Mesodermal cell (in vitro differentiated cells): ENCODE results near the gene COPB2.
"Not testable (repeated sequence)": the region's sequence is repeated elsewhere in the genome, so short reads cannot be mapped to it uniquely, and the experiment has no call there.

Experiments used
- H3K27ac ChIP-seq: 2 replicates; pipeline ENCODE4 v1.7.0; 2013; ENCODE audit warnings: mild to moderate bottlenecking, low read depth, low read length, moderate library complexity; ENCODE audit not compliant: severe bottlenecking
- H3K36me3 ChIP-seq: 2 replicates; pipeline ENCODE4 v1.7.1; 2013; ENCODE audit warnings: mild to moderate bottlenecking, low read length, moderate library complexity; ENCODE audit not compliant: control insufficient read depth, insufficient read depth
- H3K4me1 ChIP-seq: one replicate; pipeline ENCODE4 v1.7.1; 2013; ENCODE audit warnings: mild to moderate bottlenecking, low read length; ENCODE audit not compliant: insufficient read depth, control insufficient read depth, poor library complexity, severe bottlenecking
- H3K4me3 ChIP-seq: 2 replicates; pipeline ENCODE4 v1.7.0; 2013; ENCODE audit warnings: low read length, control low read depth, mild to moderate bottlenecking; ENCODE audit not compliant: insufficient read depth, poor library complexity, severe bottlenecking; ENCODE audit errors: extremely low read depth
- H3K9me3 ChIP-seq: 2 replicates; pipeline ENCODE4 v1.7.1; 2013; ENCODE audit warnings: mild to moderate bottlenecking, low read length, moderate library complexity; ENCODE audit not compliant: control insufficient read depth
- WGBS, 2 experiments: methylation state at CpG; one replicate each; pipeline ENCODE4 v1.1.5; 2013; ENCODE audit warnings: missing lambda C conversion rate in 2 of 2; ENCODE audit not compliant: insufficient coverage in 2 of 2; 5-methylcytosine and 5-hydroxymethylcytosine counted together

The COPB2 gene

DNA sequence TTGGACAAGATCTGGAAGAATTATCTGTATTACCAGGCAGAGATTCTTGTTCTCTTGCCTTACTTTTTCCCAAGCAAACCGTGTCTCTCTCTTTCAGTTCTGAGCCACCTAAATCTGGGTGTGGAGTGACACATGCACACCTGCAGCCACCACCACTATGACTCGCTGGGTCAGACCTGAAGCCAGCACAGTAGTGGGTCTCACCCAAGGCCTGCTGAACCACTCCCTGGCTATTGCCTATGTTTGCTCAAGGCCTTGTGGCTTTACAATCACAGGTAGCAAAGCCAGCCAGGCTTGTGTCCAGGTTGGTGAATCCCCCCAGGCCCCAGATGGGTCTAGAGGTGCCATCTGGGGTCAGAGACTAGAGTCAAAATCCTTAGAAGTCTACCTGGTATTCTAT lies 28.7 kb upstream of the COPB2 start:
- Histone ChIP-seq H3K4me1 (no peaks in the 10 kb centered on the region), H3K9me3 (peaks cover 5% of the 10 kb centered on the region), H3K27ac (no peak overlapping the region), H3K4me3 (no peak overlapping the region), H3K36me3 (no peaks in the 10 kb centered on the region)
- 79 to 92% methylated on average over 2 of the region's 2 CpGs for WGBS, 2 experiments

DNA sequence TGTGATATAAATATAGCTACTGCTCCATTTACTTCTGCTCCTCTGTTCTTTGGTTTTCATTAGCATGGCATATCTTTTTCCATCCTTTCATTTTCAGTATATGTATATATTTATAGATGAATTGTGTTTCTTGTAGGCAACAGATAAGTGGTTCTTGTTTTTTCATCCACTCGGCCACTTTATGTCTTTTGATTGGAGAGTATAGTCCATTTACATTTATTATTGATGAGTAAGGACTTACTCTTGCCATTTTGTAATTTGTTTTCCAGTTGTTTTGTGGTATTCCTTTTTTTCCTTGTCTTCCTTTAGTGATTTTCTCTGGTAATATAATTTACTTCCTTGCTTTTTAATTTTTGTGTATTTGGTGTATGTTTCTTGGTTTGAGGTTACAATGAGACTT lies 26.8 kb upstream of the COPB2 start:
- Histone ChIP-seq H3K4me1 (no peaks in the 10 kb centered on the region), H3K9me3 (peaks cover 7% of the 10 kb centered on the region), H3K4me3 (no peak overlapping the region), H3K27ac (no peak overlapping the region), H3K36me3 (no peaks in the 10 kb centered on the region)
- WGBS, 2 experiments = 100% methylated on average over 1 of the region's 1 CpG; no CpG with 5 or more reads in 1 of the 2 experiments

DNA sequence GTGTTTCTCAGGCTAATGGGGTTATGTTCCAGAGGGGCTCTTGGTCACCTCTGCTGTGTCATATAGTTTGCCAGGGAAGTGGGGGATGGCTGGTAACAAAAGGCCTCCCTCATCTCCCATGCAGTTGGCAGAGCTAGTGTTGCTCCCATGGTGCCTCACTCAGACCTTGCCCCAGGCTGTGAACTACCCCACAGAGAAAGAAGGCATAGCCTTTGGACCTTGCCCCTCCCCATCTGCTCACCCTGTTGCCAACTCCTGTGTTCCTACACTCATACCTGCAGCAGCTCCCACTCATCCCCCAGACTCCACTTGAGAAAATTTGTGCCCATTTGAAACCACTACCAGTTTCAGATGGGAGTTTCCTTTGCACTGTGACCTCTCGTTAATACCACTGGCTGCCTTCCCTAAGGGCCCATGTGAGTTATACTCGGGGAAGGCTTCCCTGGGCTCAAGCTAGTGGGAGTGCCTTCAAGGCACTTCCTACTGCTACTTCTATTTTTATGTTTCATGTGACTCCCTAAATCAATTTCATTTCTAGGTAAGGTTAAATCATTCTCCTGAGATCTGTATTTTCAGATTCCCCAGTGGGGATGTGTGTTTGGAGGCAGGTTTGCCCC lies 25.3 kb upstream of the COPB2 start:
- Histone ChIP-seq H3K4me3 (no peak overlapping the region), H3K27ac (no peak overlapping the region), H3K4me1 (no peaks in the 10 kb centered on the region), H3K9me3 (peaks cover 7% of the 10 kb centered on the region), H3K36me3 (no peaks in the 10 kb centered on the region)
- WGBS, 2 experiments = 89 to 100% methylated on average over 1 to 2 of the region's 2 CpGs

- H3K9me3 ChIP-seq, H3K27ac ChIP-seq, H3K4me3 ChIP-seq, H3K36me3 ChIP-seq, H3K4me1 ChIP-seq: not testable (repeated sequence)
Observed at GRCh38 chr3:139412891-139413290, 23.4 kb upstream of the COPB2 start.

DNA sequence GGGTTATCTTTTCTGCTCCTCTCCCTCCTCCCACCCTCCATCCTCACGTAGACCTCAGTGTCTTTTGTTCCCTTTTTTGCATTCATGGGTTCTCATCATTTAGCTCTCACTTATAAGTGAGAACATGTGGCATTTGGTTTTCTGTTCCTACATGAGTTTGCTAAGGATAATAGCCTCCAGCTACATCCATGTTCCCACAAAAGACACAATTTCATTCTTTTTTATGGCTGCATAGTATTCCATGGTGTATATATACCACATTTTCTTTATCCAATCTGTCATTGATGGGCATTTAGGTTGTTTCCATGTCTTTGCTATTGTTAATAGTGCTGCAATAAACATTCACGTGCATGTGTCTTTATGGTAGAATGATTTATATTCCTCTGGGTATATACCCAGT lies 11.7 kb upstream of the COPB2 start:
- not testable (repeated sequence) for H3K27ac ChIP-seq, H3K4me3 ChIP-seq, H3K36me3 ChIP-seq, H3K4me1 ChIP-seq
- peaks cover 29% of the 10 kb centered on the region for H3K9me3 ChIP-seq
- WGBS, 2 experiments = no CpG with 5 or more reads among the region's 2 CpGs

DNA sequence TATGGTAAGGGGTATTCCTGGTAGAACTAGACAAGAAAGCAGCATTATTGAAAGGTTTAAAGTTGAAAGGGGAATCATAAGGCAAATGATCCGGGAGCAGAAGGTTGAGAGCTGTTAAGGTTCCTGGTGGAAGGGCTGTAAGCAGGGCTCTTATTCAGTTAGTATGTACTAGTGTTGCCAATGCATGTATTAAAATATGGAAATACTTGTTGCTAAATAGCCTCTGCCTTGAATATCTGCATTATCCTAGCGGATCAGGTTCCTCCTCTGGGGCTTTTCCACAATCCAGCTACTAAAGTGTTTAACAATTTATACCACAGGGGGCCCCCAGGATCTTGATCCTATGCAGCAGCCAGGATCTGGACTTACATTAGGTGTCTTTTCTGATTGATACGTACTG lies 7.3 kb upstream of the COPB2 start:
- H3K27ac ChIP-seq = no peak overlapping the region
- no peaks in the 10 kb centered on the region for H3K36me3 ChIP-seq
- WGBS, 2 experiments = 94 to 100% methylated on average over 2 to 3 of the region's 3 CpGs
- no peak overlapping the region for H3K4me3 ChIP-seq
- H3K4me1 ChIP-seq = no peaks in the 10 kb centered on the region
- peaks cover 3% of the 10 kb centered on the region for H3K9me3 ChIP-seq

DNA sequence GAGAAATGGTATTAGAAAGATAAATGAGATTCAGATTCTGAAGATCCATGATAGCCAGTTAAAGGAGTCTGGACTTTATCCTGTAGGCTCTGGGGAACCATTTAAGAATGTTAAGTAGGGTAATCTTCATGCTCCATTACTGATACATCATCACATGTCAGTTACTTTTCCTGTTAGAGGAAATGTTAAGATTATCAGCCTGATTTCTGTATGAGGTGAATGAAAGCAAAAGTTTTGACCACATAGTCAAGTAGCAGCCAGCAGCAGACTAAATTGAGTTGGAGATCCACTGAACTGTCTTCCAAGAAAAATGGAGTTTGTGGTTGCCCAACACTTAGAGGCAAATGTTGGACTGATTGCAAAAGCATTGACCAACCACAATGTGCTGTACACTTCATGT lies 4.7 kb upstream of the COPB2 start:
- H3K4me3 ChIP-seq = no peak overlapping the region
- no peak overlapping the region for H3K27ac ChIP-seq

GRCh38 chr3:139388821-139389551 lies 461 bp downstream of the COPB2 start:
- Histone ChIP-seq H3K4me1 (peaks cover 3% of the 10 kb centered on the region), H3K36me3 (peaks cover 16% of the 10 kb centered on the region), H3K9me3 (no peaks in the 10 kb centered on the region), H3K27ac (peak overlapping the region; percentile 99), H3K4me3 (peak overlapping the region; percentile 91)
- 0% methylated on average over 18 to 20 of the region's 25 CpGs for WGBS, 2 experiments

More for the DNA sequence above, 4.7 kb upstream of the COPB2 start:
- Histone ChIP-seq H3K36me3 (no peaks in the 10 kb centered on the region), H3K9me3 (no peaks in the 10 kb centered on the region), H3K4me1 (peaks cover 3% of the 10 kb centered on the region)

DNA sequence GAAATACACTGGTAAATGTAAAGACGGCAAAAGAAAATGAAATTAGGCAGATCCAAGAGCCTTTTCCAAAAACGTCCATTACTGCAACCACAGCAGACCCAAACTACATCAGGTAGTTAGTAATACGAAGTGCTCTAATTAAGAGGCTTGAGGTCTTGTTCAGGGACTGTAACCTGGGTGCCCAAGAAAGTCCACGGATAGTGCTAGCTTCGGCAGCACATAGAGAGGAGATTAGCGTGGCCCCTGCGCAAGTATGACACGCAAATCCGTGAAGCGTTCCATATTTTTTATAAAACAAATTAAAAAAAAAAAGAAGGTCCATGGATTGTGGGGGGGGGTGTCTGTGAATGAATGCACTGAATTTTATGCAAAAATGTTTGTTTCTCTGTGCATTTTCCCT lies 1.4 kb downstream of the COPB2 start:
- 80 to 83% methylated on average over 1 of the region's 10 CpGs for WGBS, 2 experiments
- Histone ChIP-seq H3K4me1 (peaks cover 3% of the 10 kb centered on the region), H3K36me3 (peaks cover 22% of the 10 kb centered on the region), H3K27ac (no peak overlapping the region), H3K4me3 (peak overlapping the region; percentile 91), H3K9me3 (no peaks in the 10 kb centered on the region)

DNA sequence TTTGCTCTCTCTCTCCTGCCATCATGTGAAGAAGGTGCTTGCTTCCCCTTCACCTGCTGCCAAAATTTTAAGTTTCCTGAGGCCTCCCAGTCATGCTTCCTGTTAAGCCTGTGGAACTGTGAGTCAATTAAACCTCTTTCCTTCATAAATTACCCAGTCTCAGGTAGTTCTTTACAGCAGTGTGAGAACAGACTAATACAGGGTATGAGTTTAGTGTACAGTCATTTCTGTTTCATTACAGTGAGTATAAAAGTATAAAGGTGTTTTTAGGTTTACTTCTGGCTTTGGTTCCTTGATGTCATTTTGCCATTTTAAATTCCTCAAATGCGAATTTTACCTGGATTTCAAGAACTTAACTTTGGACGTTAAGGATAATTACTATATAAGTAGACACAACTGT lies 7.2 kb downstream of the COPB2 start:
- not testable (repeated sequence) for H3K27ac ChIP-seq, H3K4me1 ChIP-seq, H3K4me3 ChIP-seq, H3K9me3 ChIP-seq
- H3K36me3 ChIP-seq = peaks cover 72% of the 10 kb centered on the region
- WGBS, 2 experiments = no CpG with 5 or more reads among the region's 2 CpGs

DNA sequence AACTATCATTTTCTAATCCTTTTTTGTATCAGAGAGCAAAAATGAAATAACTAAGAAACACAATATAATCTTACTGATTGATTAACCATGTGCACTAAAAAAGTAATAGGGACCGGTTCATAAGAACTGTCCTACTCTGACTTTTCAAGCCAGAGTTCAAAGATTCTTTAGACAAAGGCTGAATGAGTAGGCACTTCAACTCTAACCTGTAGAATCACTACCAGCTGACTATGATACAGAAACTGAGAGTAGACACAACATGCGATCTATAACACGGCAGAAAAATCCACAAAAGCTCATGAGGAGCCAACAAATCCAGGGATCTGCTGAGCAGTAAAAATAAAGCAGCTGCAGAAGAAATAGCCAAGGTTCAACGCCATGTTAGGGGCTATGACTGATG lies 8.9 kb downstream of the COPB2 start:
- no peak overlapping the region for H3K4me3 ChIP-seq
- 83 to 92% methylated on average over 2 to 3 of the region's 4 CpGs for WGBS, 2 experiments

More for the DNA sequence above, 8.9 kb downstream of the COPB2 start:
- no peak overlapping the region for H3K27ac ChIP-seq
- no peaks in the 10 kb centered on the region for H3K4me1 ChIP-seq
- no peaks in the 10 kb centered on the region for H3K9me3 ChIP-seq
- peaks cover 78% of the 10 kb centered on the region for H3K36me3 ChIP-seq
